Kidney (tissue), 14 donors: ENCODE data around the gene C11orf21. TPM values are rescaled to one million over a fixed set of nuclear protein-coding genes. Genes with fewer than 3 reads are reported as not detected.

Experiments used
- DNase-seq, 5 donors: peaks; one replicate each; pipeline ENCODE4 v3.0.0-alpha.2; 2013 to 2020
- FAIRE-seq: peaks from 2 replicates; lab custom pipeline; 2012; peaks lifted over from hg19 to GRCh38; lab: Jason Lieb, UNC
- H3K27ac ChIP-seq, 2 donors: one replicate each; pipeline ENCODE4 v1.7.0; 2013; ENCODE audit warnings: low read depth in 2 of 2, low read length in 2 of 2, inconsistent platforms in 1 of 2
- H3K27me3 ChIP-seq: one replicate; pipeline ENCODE4 v1.7.1; 2013; ENCODE audit warnings: low read length, inconsistent platforms; ENCODE audit not compliant: control insufficient read depth, insufficient read depth
- H3K36me3 ChIP-seq, 3 donors: one replicate each; pipeline versions ENCODE4 v1.7.0 to v1.7.1; 2013; ENCODE audit warnings: low read length in 3 of 3, control low read depth in 1 of 3, inconsistent platforms in 1 of 3; ENCODE audit not compliant: insufficient read depth in 3 of 3, control insufficient read depth in 2 of 3
- H3K4me1 ChIP-seq, 3 donors: one replicate each; pipeline versions ENCODE4 v1.7.0 to v1.7.1; 2013; ENCODE audit warnings: low read length in 3 of 3, inconsistent platforms in 1 of 3, low read depth in 1 of 3; ENCODE audit not compliant: control insufficient read depth in 2 of 3, insufficient read depth in 2 of 3
- H3K4me3 ChIP-seq, 3 donors: one replicate each; pipeline versions ENCODE4 v1.7.0 to v1.8.1; 2013; ENCODE audit warnings: low read length in 3 of 3, control low read depth in 1 of 3, inconsistent platforms in 1 of 3
- H3K9ac ChIP-seq, 3 donors: one replicate each; pipeline versions ENCODE4 v1.7.0 to v1.7.1; 2013; ENCODE audit warnings: low read length in 3 of 3, control low read depth in 1 of 3, inconsistent platforms in 1 of 3
- H3K9me3 ChIP-seq, 3 donors: one replicate each; pipeline versions ENCODE4 v1.7.0 to v1.7.1; 2013; ENCODE audit warnings: low read length in 3 of 3, control low read depth in 1 of 3, inconsistent platforms in 1 of 3; ENCODE audit not compliant: control insufficient read depth in 2 of 3, insufficient read depth in 1 of 3
- CTCF ChIP-seq: IDR thresholded peaks from 3 replicates; pipeline ENCODE4 v1.5.1; 2012; ENCODE audit warnings: mild to moderate bottlenecking, moderate library complexity, borderline replicate concordance; ENCODE audit not compliant: insufficient read depth; ENCODE audit errors: extremely low read depth
- intact Hi-C: fragments of 100-400 bp; cut with DNase I; formaldehyde crosslinking; loops from one replicate; pipeline ENCODE4 v1.11.1; 2022
- polyA plus RNA-seq: library from polyadenylated mRNA; stranded (reverse); fragments of 350-450 nt; fragmentation: Illumina TruSeq; extraction: RNeasy Lipid Tissue Mini Kit (QIAGEN cat#74804); gene quantifications from one replicate; pipeline ENCODE4 v1.2.3, GENCODE V29; 2014; ENCODE audit warnings: low read depth, low replicate concordance; ENCODE audit not compliant: insufficient read depth
- total RNA-seq: library from RNA; stranded (reverse); fragmentation: NEBNext Ultra II Directional; extraction: Animal tissue kit (Norgen Biotek cat#: 25700); gene quantifications from one replicate; pipeline ENCODE4 v1.2.1, GENCODE V29; 2021
- donor health status: control.
- donor health status: control.
- donor health status: control.
- donor health status: control.
- donor health status: control.
- donor health status: DM: yes; HTN: yes; CAD: no.
- donor health status: Normal renal cell carcinoma (clear cell type).

Gene C11orf21
- total and polyA plus RNA-seq, 2 donors from 2014 or later = 0.17 to 4.9 TPM

GRCh38 chr11:2300290-2300935 lies 1.3 kb downstream of the C11orf21 start:
- Histone ChIP-seq H3K27ac (no peak overlapping the region), H3K9me3 (no peaks in the 10 kb centered on the region), H3K9ac (no peak overlapping the region), H3K4me1 (peaks cover 0 to under 1% (median under 1%) of the 10 kb centered on the region in 3 donors), H3K27me3 (no peaks in the 10 kb centered on the region), H3K36me3 (no peaks in the 10 kb centered on the region), H3K4me3 (no peak overlapping the region)
- TF ChIP-seq CTCF = no peak
- intact Hi-C loops = loop anchor here (5.0 kb wide), 1 partner anchor 117 kb away; no protein-coding TSS in a partner anchor
- peak in 3 of 5 donors; percentile 7 to 75 (median 58) for DNase-seq
- no peak for FAIRE-seq

GRCh38 chr11:2299773-2300172 lies 1.9 kb downstream of the C11orf21 start:
- no peak for FAIRE-seq
- no peak for TF ChIP-seq CTCF
- intact Hi-C loops = loop anchor here (5.0 kb wide), 1 partner anchor 118 kb away; no protein-coding TSS in a partner anchor
- no peaks in the 10 kb centered on the region for H3K4me1 ChIP-seq
- H3K27me3 ChIP-seq = no peaks in the 10 kb centered on the region
- H3K36me3 ChIP-seq = no peaks in the 10 kb centered on the region
- H3K9me3 ChIP-seq = no peaks in the 10 kb centered on the region
- peak in 1 of 5 donors; percentile 73 for DNase-seq
- no peak overlapping the region for H3K4me3 ChIP-seq
- no peak overlapping the region for H3K27ac ChIP-seq
- H3K9ac ChIP-seq = no peak overlapping the region

GRCh38 chr11:2298795-2299761 lies 2.6 kb downstream of the C11orf21 start:
- FAIRE-seq (no peak), DNase-seq (peak in 4 of 5 donors; percentile 61 to 77 (median 65))
- H3K4me3 ChIP-seq = no peak overlapping the region
- intact Hi-C loops = no loop called here
- no peaks in the 10 kb centered on the region for H3K36me3 ChIP-seq
- no peak overlapping the region for H3K27ac ChIP-seq
- no peaks in the 10 kb centered on the region for H3K4me1 ChIP-seq
- no peak overlapping the region for H3K9ac ChIP-seq
- no peaks in the 10 kb centered on the region for H3K27me3 ChIP-seq
- no peaks in the 10 kb centered on the region for H3K9me3 ChIP-seq
- peak; percentile 37 for TF ChIP-seq CTCF
